GM12875 (cell line): Measurements from ENCODE around the gene CEACAM4.
"Not testable (repeated sequence)": the region's sequence is repeated elsewhere in the genome, so short reads cannot be mapped to it uniquely, and the experiment has no call there.

Experiments
- H3K4me3 ChIP-seq: one replicate; pipeline ENCODE4 v1.5.1; 2011; ENCODE audit warnings: low read depth, low read length, control low read depth
- CTCF ChIP-seq: IDR thresholded peaks from 2 replicates; pipeline ENCODE4 v1.5.1; 2011; ENCODE audit warnings: low read depth, mild to moderate bottlenecking, control low read depth, inconsistent platforms, low read length, moderate library complexity, borderline replicate concordance; ENCODE audit not compliant: insufficient read depth

CEACAM4 gene

GRCh38 chr19:41626877-41627276, at the start of gene CEACAM4:
Gene CEACAM4 (minus strand): TSS chr19:41627074. CDS start chr19:41626963, 111 bp downstream.
- TF ChIP-seq CTCF: no peak
- H3K4me3 ChIP-seq: no peak within 1 kb of the TSS

GRCh38 chr19:41671486-41671885, 44.6 kb upstream of the CEACAM4 start:
- no peak for TF ChIP-seq CTCF
- no peak overlapping the region for H3K4me3 ChIP-seq

- TF ChIP-seq CTCF: no peak
- no peak overlapping the region for H3K4me3 ChIP-seq
Measured at GRCh38 chr19:41670755-41671154, 43.9 kb upstream of the CEACAM4 start.

- H3K4me3 ChIP-seq: no peak overlapping the region
- no peak for TF ChIP-seq CTCF
Measured at GRCh38 chr19:41668315-41668714, 41.4 kb upstream of the CEACAM4 start.

- no peak for TF ChIP-seq CTCF
- no peak overlapping the region for H3K4me3 ChIP-seq
Measured at GRCh38 chr19:41666075-41666474, 39.2 kb upstream of the CEACAM4 start.

- no peak for TF ChIP-seq CTCF
Measured at GRCh38 chr19:41657157-41657556, 30.3 kb upstream of the CEACAM4 start.

GRCh38 chr19:41656756-41657155, 29.9 kb upstream of the CEACAM4 start:
- not testable (repeated sequence) for H3K4me3 ChIP-seq

More at GRCh38 chr19:41657157-41657556, 30.3 kb upstream of the CEACAM4 start:
- H3K4me3 ChIP-seq: no peak overlapping the region

- no peak overlapping the region for H3K4me3 ChIP-seq
- no peak for TF ChIP-seq CTCF
Measured at GRCh38 chr19:41652250-41652649, 25.4 kb upstream of the CEACAM4 start.
